H1 (cell line): ENCODE measurements around the gene TACSTD2.

Experiments
- BACH1 ChIP-seq: IDR thresholded peaks from 2 replicates; pipeline ENCODE4 v1.6.1; 2012; ENCODE audit warnings: low read length, improper control_type of control experiment
- CEBPB ChIP-seq: IDR thresholded peaks from 2 replicates; pipeline ENCODE4 v1.6.1; 2012; ENCODE audit warnings: low read depth, low read length
- EZH2 ChIP-seq: fragments of 200-600 bp; sonication (generic); IDR thresholded peaks from 2 replicates; pipeline ENCODE4 v1.7.1; 2012; ENCODE audit warnings: low read depth, mild to moderate bottlenecking, moderate library complexity, low read length, inconsistent platforms; ENCODE audit not compliant: severe bottlenecking
- POLR2A ChIP-seq, 2 experiments: IDR thresholded peaks; 1 replicate in 1 of 2; 2 replicates in 1 of 2; pipeline ENCODE4 v1.6.1; 2011; ENCODE audit warnings: low read depth in 2 of 2, low read length in 2 of 2, mild to moderate bottlenecking in 2 of 2; ENCODE audit errors: control extremely low read depth in 1 of 2
- POLR2AphosphoS5 ChIP-seq: IDR thresholded peaks from 2 replicates; pipeline ENCODE4 v1.6.1; 2011; ENCODE audit warnings: low read depth, low read length
- RBBP5 ChIP-seq: IDR thresholded peaks from 2 replicates; pipeline ENCODE4 v1.7.1; 2012; ENCODE audit warnings: low read depth, mild to moderate bottlenecking, inconsistent platforms, low read length, moderate library complexity, borderline replicate concordance
- SP2 ChIP-seq: IDR thresholded peaks from 2 replicates; pipeline ENCODE4 v1.6.1; 2012; ENCODE audit warnings: mild to moderate bottlenecking, low read length, inconsistent platforms
- YY1 ChIP-seq: IDR thresholded peaks from 2 replicates; pipeline ENCODE4 v1.6.1; 2011; ENCODE audit warnings: low read depth, mild to moderate bottlenecking, low read length
- ZNF274 ChIP-seq: IDR thresholded peaks from 2 replicates; pipeline ENCODE4 v1.7.0; 2012; ENCODE audit warnings: low read length, borderline replicate concordance; ENCODE audit errors: extremely low read depth
- TF ChIP-seq, protein P1 (sequence below), 3 experiments: IDR thresholded peaks; 1 replicate in 2 of 3; 2 replicates in 1 of 3; pipeline versions ENCODE4 v1.5.1 to v1.6.1; 2011; ENCODE audit warnings: low read length in 3 of 3, mild to moderate bottlenecking in 3 of 3, inconsistent platforms in 2 of 3, low read depth in 1 of 3, moderate library complexity in 1 of 3; ENCODE audit not compliant: insufficient read depth in 1 of 3; ENCODE audit errors: control extremely low read depth in 1 of 3
- TF ChIP-seq, protein P2 (sequence below): IDR thresholded peaks from 2 replicates; pipeline ENCODE4 v1.6.1; 2011; ENCODE audit warnings: low read length, improper control_type of control experiment

DNA sequence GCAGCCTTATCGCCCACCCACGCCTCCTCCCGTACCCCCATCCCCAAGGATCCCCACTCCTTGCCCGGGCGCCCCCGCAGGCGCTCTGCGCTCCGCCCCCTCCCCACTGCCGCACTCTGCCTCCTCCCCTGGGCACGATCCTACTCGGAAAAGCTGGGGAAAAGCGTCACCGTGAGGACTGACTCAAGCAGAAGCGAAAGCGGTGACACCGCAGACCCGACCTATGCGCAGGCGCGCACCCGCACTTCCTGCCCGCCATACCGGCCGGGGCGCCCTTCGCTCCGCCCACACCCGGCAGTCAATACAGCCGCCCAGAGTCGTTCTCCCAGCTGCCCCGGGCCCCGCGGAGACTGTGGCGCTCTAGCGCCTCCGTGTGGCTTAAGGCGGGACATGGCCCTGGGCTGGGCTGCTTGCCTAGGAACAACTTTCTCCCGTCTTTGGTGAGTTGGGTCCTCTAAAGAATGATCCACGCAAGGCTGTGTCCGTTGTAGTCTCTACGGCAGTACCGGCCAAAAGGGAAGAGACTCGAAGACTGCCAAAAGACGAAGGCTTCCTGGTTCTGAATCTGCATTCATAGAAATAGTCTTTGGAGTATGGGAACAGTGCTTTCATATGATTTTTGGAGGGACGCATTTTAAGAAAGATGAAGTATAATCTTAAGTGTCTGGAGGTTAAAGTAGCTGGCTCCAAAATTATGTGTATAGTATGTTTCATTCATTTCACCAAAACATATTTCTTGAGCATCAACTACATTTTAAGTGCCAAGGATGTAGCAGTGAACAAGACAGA lies 30.3 kb downstream of the TACSTD2 start, which contains the start of gene OMA1:
- TF ChIP-seq ZNF274 (no peak), YY1 (peak; percentile 77; the same call in 1 of the 2 replicates), POLR2AphosphoS5 (peak; percentile 67; the same call in 1 of the 2 replicates), POLR2A (IDR thresholded peaks at IDR 0.05; ENCODE audit: control extremely low read depth in 1 of 2, low read depth in 2 of 2, low read length in 2 of 2) (peak in 1 of 2 experiments; percentile 80; a peak in 2 of 3 replicates), SP2 (no peak), CEBPB (0 out of 2 replicates have a peak, but pooled peaks have one; percentile 7), RBBP5 (0 out of 2 replicates have a peak, but pooled peaks have one; percentile 35), BACH1 (no peak), EZH2 (no peak)
- TF ChIP-seq, protein P1, sequence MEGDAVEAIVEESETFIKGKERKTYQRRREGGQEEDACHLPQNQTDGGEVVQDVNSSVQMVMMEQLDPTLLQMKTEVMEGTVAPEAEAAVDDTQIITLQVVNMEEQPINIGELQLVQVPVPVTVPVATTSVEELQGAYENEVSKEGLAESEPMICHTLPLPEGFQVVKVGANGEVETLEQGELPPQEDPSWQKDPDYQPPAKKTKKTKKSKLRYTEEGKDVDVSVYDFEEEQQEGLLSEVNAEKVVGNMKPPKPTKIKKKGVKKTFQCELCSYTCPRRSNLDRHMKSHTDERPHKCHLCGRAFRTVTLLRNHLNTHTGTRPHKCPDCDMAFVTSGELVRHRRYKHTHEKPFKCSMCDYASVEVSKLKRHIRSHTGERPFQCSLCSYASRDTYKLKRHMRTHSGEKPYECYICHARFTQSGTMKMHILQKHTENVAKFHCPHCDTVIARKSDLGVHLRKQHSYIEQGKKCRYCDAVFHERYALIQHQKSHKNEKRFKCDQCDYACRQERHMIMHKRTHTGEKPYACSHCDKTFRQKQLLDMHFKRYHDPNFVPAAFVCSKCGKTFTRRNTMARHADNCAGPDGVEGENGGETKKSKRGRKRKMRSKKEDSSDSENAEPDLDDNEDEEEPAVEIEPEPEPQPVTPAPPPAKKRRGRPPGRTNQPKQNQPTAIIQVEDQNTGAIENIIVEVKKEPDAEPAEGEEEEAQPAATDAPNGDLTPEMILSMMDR (IDR thresholded peaks at IDR 0.05; ENCODE audit: control extremely low read depth in 1 of 3, insufficient read depth in 1 of 3, low read depth in 1 of 3, low read length in 3 of 3) = peak; percentile 94 to 95 (median 94)
- TF ChIP-seq, protein P2, sequence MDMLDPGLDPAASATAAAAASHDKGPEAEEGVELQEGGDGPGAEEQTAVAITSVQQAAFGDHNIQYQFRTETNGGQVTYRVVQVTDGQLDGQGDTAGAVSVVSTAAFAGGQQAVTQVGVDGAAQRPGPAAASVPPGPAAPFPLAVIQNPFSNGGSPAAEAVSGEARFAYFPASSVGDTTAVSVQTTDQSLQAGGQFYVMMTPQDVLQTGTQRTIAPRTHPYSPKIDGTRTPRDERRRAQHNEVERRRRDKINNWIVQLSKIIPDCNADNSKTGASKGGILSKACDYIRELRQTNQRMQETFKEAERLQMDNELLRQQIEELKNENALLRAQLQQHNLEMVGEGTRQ = peak; percentile 46
